Measurements from ENCODE around the gene SKP1.
"Not testable (repeated sequence)": the region's sequence is repeated elsewhere in the genome, so short reads cannot be mapped to it uniquely, and the experiment has no call there.

Gene SKP1

DNA sequence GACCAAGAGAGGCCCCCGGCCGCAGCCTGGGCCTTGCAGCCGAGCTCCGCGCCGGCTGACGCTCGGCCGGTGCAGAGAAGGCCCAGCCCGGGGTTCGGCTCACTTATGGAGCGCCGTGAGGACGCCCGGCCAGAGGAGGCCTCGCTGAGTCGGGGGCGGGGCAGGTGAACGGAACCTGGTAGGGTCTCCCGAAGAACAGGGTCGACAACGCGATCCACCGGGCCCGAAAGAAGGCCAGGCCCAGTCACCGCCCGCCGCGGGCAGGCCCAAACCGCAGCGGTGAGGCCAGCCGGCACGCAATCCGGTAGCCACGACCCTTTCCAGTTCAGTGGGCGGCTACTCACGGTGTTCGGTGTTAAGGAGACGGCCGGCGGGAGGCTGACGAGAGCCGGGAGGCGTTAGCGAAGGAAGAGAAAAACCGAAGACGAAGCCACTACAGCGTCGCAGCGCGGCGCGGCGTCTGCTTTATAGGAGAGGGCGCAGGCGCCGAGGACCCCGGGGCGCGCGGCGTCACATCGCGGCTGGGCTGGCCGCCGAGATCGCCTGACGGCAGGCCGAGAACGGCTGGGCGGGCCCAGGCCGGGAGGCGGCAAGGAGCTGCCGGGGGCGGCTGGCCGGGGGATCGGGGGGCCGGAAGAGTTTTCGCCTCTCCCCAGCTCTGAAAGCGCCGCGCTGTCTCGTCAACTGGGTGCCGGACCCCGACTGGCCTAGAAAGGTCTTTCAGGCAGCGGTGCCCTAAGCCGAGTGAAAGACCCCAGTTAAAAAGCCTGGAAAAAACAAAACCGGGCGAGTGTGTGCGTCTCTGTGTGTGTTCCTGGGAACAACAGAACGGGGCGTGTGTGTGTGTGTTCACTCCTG lies at the start of gene SKP1:
TSS of gene SKP1 (minus strand) at position 440 of the 858 bp plus-strand sequence. CDS start 2,928 bp downstream, outside the sequence.
- DNase-seq: peak; percentile 75

DNA sequence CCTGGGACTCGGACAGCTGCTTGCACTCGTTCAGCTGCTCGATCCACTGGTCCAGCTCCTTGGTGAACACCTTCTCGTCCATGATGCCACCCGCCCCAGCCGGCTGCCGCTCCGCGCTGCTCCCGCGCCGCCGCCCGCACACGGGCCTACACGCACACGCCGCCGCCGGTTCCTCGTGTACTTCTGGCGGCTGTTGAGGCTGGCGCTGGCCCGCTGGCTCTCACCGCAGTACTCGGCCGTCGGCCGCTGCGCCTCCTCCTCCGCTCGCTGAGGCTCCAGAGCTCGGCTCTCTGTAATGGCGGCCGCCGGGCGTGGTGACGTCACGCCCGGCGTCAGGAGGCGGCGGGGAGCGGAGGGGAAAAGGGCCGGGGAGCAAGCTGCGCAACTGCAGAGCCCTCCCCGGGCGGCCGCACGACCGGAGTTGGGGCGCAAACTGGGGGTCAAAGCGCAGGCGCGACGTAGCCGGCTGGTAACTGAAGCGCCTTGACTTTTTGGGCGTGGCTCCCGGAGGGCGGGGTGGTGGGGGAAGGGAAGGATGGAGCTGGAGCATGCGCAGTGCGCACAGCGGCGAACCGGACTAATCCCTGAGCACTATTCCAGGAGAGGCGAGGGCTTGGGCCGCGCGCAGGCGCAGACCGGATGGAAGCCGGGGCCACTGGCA lies 49.2 kb upstream of the SKP1 start, which contains the start of gene PPP2CA:
TSS of gene PPP2CA (minus strand) at position 294 of the 661 bp plus-strand sequence. CDS start at position 82, 212 bp downstream.
- DNase-seq: peak; percentile 98

DNA sequence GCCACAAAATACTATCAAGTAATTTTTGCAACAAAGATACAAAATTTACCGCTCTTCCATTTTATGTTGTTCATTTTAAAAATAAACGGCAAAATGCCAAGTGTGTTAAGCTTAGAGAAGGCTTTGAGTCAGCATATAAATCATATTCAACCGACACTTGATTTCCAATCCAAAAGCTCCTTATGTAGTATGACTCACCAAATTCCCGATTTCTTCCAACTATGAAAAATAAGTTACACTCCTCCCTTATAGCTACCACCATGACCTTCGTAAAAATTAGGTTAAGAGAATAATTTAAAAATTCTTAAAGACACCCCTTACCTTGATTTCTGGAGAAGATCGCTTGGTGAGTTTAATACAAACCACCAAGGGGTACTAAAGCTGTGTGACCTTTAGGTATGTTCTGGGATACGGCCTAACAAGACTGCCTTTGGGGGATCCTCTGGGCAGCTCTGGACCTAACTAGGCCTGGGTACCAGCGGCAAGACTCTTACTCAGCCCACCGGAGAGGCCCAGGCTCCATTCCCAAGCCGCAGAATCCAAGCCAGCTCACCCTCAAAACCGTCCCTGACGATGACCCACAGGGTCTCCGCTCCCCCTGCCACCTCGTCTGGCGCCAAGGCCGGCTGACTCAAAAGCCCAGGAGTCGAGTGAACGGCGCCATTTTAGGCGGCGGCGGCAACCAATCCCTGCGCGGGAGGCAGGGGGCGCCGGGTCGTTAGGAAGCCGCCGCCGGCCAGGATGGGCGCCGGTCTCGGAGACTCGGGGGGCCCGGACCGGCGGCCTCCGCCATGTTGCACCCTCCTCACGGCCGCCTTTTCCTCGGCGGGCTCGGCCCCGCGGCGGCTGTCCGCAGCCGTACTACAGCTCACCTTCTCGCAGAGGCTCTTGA lies 48.4 kb upstream of the SKP1 start:
- peak; percentile 44 for DNase-seq

DNA sequence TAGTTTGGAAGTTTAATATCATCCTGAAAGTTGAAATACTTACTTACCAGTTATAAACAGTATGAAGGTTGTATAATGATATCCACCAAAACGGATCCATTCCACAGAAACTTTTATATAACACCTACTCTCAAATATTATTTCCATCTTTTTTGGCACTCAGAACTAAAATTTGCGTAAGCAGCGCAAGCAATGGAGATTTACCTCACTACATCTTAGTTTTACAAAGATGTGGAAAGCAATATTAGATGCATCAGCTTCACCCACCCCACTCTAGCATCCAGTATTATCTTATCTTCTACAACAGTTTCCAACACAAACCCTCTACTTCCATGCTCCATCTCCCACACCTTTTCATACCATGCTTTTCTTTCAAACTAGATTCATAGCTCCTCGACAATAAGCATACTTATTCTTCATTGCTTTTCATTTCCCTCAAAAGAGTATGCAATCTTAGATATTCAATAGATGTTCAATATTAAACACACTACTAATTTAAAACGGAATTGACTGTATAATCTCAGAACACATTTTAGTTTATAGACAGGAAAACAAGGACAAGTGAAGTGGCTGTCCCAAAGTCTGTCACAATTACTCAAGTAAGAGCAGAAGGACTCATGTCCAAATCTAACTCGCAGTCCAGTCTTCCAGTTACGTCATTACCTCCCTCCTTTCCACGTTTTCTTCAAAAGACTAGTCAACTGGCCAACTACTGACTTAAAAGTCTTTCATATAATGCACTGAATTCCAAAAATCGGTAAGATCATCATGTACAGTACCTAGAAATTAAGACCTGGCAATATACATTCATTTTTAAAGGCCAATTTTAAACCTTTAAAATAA lies 46.9 kb upstream of the SKP1 start:
- no peak for DNase-seq

DNA sequence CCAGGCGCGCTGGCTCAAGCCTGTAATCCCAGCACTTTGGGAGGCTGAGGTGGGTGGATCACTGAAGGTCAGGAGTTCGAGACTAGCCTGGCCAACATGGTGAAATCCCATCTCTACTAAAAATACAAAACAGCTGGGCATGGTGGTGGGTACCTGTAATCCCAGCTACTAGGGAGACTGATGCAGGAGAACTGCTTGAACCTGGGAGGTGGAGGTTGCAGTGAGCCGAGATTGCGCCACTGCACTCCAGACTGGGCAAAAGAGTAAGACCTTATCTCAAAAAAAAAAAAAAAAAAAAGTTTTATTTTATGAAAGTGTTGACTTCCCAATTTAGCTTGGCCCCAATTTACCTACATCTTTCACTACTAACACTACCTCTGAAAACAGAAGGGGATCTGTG lies 44.9 kb upstream of the SKP1 start:
- not testable (repeated sequence) for DNase-seq

DNA sequence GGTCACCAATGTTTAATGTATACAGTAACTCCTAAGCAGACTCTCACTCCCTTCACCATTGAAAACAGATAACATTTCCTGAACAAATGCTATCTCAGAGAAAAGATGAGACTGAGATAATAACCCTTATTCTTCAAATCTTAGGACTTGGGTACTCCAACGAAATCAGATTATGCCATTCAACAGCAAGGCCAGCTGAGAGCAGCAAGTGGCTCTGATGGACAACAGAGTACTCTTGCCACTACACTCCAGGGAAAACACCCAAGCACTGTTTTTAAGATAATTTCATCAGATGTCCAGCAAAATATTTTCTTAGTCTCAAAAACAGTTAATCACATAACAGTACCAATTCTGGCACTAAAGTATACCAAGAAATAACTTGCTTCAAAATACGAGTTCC lies 39.0 kb upstream of the SKP1 start:
- no peak for DNase-seq

DNA sequence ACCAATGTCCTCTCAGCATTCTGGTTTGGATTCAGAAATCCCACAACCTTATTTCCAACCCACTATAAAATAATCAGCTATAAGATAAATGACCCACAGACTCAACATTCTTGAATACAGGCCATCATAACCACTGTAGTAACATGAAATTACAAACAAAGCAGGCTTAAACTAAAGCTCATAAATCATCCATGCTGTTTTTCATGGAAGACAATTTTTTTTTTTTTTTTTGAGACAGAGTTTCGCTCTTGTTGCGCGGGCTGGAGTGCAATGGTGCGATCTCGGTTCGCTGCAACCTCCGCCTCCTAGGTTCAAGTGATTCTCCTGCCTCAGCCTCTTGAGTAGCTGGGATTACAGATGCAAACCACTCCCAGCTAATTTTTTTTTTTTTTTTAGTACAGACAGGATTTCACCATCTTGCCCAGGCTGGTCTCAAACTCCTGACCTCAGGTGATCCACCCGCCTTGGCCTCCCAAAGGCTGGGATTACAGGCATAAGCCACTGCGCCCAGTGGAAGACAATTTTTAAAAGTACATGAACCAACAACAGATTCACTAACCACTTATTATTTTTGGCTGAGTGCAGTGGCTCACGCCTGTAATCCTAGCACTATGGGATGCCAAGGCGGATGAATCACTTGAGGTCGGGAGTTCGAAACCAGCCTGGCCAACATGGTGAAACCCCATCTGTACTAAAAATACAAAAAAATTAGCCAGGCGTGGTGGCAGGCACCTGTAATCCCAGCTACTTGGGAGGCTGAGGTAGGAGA lies 34.7 kb upstream of the SKP1 start:
- not testable (repeated sequence) for DNase-seq

DNA sequence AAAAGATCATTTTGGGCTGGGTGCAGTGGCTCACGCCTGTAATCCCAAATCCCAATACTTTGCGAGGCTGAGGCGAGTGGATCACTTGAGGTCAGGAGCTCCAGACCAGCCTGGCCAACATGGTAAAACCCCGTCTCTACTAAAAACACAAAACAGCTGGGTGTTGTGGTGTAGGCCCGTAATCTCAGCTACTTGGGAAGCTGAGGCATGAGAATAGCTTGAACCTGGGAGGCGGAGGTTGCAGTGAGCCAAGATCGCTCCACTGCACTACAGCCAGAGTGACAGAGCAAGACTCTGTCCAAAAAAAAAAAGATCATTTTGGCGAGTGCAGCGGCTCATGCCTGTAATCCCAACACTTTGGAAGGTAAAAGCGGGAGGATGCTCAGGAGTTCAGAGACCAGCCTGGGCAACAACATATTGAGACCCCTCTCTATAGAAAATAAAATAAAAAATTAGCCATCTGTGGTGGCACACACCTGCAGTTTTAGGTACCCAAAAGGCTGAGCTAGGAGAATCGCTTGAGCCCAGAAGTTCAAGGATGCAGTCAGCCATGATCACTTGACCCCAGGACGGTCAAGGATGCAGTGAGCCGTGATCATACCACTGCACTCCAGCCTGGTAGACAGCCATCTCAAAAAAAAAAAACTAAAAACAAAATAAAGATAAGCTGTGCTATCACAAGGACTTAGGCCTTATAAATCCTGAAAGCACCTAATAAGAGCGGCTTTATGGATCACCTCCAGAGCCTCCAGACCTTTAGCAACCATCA lies 32.9 kb upstream of the SKP1 start:
- DNase-seq: no peak

DNA sequence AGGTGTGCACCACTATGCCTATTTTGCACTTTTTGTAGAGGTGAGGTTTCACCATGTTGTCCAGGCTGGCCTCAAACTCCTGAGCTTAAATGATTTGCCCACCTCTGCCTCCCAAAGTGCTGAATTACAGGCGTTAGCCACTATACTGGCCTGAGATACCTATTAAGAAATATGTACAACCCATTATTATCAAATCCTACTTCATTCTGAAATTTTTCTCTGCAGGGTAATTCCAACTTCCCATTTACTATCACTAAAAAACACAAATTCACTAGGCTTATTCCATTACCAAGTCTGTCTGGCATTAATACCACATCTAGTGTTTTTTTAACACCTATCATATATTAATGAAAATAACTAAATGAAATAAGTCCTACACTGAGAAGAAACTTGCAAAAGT lies 30.9 kb upstream of the SKP1 start:
- no peak for DNase-seq

DNA sequence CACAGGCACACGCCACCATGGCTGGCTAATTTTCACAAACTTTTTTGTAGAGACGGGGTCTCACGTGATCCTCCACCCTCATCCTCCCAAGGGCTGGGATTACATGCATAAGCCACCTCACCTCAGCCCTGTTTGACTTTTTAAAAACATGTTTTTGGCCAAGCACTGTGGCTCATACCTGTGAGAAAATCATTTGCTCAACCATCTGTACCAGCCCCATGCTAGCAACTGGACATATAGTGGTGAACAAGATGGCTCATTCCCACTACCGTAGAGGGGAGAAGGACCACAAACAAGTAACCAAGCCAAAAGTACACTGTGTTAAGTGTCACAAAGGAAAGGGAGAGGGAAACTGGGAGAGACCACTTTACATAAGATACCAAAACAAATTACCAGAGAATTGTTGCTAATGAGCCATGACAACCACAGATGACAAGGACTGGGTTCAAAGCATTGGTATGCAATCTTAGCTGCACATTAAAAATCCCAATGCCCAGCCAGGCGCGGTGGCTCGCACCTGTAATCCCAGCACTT lies 29.9 kb upstream of the SKP1 start:
- DNase-seq: no peak

DNA sequence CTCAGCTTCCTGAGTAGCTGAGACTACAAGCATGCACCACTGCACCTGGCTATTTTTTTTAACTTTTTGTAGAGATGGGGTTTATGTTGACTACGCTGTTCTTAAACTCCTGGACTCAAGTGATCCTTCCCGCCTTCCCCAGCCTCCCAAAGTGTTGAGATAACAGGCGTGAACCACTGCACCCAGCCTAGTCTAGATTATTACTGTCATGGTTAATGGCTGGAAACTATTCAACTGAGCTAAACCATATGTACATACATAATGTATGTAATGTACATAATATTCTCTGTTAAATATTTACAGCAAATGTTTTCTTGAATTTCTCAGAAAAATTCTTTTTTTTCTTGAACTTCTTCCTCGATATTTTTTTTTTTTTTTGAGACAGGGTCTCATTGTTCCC lies 27.8 kb upstream of the SKP1 start:
- no peak for DNase-seq

DNA sequence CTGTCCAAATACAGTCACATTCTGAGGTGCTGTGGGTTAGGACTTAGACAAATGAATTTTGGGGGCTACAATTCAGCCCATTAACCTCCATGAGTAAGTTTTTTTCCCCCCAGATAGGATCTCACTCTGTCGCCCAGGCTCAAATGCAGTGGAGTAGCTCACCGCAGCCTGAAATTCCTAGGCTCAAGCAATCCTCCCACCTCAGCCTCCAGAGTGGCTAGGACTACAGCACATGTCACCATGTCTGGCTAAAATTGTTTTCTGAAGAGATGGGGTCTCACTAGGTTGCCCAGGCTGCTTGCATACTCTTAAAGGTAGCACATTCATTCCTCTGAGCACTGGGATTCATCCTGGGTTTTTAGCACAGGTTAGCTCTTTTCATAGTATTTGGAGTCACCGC lies 26.9 kb upstream of the SKP1 start:
- no peak for DNase-seq

DNA sequence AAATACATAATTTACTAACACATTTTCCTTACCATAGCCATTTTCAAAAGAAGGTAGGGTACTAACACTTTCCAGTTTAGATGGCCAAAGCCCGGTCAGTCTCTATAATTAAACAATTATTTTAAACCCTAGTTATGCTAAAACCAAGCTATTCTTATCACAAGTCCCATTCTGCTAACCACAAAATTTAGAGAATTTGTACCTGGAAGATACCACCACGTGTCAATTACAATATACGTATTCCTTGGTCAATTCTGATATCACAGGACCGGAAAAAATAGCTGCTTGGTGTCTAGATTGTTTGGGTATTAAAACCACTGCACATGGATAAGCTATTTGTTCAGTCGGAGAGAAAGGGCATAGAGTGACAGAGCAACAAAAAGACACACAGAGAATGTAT lies 18.9 kb upstream of the SKP1 start:
- no peak for DNase-seq

DNA sequence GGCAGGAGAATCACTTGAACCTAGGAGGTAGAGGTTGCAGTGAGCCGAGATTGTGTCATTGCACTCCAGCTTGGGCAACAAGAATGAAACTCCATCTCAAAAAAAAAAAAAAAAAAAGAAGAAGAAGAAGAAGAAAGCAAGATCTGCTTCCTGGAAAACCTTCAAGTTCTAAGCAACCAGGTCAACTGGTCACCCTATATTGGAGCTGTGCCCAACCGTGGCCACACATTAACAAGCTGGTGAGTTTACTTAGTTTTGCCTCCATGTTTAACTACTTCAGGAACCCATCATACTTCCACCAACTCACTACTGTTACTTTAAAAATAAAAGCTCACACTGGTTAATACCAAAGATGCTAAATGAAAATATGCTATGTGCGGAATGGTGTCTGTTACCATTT lies 12.3 kb upstream of the SKP1 start:
- no peak for DNase-seq

DNA sequence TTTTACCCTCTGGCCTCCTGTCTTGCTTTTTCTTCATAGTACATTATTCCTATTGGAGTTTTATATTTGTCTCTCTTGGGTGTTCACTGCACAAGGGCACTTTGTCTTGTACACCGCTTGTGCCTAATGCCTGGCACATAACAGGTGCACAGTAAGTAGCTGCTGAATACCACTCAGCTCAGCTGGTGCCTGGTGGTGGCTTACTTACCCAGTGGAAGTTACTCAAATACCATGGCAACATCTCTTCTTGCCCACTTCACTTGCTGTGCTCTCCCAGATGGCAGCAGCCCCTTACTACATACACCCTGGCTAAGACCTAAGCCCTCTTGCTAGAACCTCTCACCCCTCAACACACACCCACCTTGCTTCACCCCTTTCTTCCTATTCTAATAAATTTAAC lies 11.3 kb upstream of the SKP1 start:
- no peak for DNase-seq

DNA sequence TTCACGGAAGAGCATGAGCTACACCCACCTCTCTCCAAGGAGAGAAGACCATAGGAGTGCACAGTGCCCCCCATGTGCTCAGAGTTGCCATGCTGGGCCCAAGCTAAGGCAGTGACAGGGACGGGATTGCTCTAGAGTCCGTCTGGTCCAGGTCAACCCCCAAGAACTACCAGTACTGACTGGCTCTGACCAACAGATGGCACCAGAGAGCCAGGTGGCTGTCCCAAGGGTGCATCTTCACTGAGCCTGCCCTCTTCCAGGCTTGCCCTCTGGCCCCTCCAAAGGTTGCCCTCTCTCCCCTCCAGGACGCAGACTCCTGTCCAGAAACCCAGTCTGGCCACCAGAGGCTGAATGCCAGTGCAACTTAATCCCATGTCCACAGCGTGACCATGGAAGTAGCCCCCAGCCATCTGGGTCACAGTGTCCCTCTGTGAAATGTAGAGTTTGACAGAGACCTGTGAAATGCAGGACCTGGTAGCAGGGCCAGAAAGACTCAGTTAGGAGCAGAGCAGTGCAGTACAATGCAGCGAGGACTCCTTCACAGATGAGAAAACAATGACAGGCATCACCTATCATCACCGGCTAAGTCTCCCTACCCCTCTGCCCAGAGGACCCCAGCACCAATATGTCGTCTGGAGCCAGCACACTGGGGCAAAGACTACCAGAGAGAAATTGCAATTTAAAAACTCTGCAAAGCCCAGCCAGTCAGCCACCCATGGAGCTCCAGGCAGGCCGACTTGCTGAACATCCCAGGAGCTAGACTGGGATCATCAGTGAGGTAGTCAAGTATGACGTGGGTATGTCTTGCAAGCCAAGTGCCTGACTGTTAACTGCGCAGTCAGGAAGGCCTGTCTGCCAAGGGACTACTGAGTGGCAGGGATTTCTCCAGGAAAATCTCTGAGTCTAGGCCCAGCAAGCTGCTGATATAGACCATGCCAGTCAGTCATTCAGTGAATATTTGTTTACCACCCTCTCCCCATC lies 7.7 kb upstream of the SKP1 start:
- peak; percentile 43 for DNase-seq

DNA sequence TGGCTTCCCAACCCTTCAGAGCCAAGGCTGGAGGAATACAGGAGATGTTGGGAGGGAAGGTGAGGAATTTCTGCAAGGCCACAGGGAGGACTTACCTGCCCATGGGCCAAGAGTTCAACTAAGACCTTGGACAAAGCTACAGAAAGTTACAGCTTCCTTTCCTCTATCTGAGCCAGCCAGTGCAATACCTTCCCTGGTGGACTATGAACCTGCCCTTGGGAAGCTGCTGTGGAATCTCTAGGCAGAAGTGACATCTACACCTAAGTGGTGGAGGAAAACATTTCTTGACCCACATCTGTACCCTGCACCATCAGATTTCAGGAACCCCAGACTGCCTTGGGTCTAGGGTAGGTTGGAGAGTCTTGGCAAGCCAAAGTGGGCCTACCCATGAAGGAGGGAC lies 6.7 kb upstream of the SKP1 start:
- no peak for DNase-seq

DNA sequence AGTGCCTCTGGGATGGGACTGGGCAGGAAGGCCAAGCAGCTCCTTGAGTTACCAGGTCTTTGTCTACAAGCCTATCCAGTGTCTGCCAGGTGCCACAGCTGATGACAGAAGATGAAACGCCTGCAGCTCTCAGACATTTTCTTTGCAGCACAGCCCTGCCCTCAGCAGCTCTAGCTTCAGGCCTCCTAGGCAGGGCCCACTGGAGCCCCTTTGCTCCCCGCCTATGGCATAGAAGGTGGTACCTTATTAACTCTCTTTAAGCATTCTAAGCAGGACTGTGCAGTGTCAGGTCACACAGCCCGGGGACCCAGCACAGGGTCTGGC lies 1.3 kb upstream of the SKP1 start:
- DNase-seq: no peak

DNA sequence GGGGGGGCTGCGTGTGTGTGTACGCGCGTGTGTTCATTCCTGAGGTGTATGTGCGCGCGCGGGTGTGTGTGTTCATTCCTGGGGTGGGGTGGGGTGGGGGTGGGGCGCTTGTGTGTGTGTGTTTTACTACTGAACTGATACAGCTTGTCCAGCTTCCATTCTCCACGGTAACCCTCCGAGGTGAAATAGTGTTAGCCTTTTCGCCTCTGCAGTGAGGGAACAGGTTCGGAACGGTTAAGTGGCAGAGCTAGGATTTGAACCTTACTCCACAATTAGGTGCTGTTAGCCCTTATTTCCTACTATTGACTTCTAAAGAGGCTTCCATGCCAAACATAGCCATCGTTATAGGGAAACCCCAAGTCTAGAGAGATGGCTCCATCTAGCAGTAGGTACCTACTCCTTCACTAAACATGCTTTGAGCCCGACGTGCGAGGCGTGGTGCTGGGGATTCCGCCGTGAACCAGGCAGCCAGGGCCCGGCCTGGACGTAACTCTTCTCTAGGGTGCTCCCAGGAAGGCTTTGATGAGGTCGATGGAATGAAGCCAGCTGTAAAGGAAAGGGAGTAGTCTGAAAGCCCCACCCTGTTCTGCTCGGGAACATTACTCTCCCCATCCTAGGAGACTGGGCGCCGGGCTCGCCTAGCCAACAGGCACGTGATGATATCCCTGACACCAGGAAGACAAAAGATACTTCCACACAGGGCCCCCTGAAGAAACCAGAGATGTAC lies 782 bp upstream of the SKP1 start:
- no peak for DNase-seq

Measured in GDM1 (cell line).